ENCODE results near the gene ZNF655.

DNA sequence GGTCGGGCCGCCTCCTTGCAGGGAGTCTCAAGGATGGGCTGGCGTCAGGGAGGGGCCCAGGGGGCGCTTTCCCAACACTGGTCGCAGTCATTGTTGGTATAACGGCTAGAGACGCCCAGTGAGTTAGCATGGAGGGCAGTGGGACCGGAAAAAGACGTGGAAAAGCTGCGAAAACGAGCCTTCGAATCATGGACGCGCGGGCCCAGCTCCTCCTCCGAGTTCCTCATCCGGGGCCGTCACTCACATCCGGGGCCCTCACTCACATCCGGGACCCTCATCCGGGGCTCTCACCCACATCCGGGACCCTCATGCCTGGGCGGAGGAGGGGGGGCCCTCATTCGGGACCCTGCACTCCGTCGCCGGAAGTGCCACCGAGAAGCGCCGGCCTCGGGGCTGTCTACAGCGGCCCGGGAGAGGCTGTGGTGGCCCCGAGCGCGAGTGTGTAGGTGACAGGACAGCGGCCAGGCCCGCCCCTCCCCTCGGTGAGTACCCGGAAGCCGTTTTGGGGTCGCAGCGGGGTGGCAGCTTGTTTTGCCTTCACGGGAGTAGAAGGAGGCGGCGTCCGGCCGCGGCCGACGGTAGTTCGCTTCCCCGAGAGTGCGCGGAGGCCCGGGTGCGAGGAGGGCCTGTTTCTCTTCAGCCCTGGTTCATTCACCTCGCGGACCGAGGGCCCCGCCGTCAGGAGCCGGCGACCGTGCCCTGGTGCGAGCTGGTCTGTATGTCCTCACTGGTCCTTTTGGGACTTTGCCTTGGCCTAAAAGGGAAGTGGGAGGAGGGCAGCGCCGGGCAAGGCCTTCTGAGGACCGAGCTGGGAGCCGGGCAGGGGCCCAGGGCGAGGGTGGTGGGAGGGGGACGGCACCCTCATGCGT, at the start of gene ZNF655:
- TF ChIP-seq CEBPB (IDR thresholded peaks at IDR 0.05) (no peak), TEAD4 (IDR thresholded peaks at IDR 0.05) (no peak), EP300 (IDR thresholded peaks at IDR 0.05; ENCODE audit: borderline replicate concordance) (no peak)
